ENCODE measurements around the gene CNGB1. TPM values are rescaled to one million over a fixed set of nuclear protein-coding genes. Genes with fewer than 3 reads are reported as not detected.

Gene CNGB1
- polyA plus RNA-seq, 12 donors, result 0.03 to 10.7 (median 0.12) TPM; not detected in 5

Other genes starting within 250 kb of the CNGB1 start
- gene KATNB1, start 235.4 kb downstream of the CNGB1 start, polyA plus RNA-seq (ENCODE audit: insufficient read length in 12 of 12), result 10 to 100 TPM in 11 of 12 donors, not detected in 1; 29.5 to 65.6 (median 37.0) TPM
- gene KIFC3, start 168.6 kb downstream of the CNGB1 start, polyA plus RNA-seq (ENCODE audit: insufficient read length in 12 of 12), result 10 to 100 TPM in 11 of 12 donors, not detected in 1; 10.8 to 70.4 (median 17.6) TPM
- 10 to 100 TPM in 1 of 12 donors, 1 to 10 TPM in 10, not detected in 1; 5.0 to 11.7 (median 6.3) TPM for gene ZNF319, start 29.5 kb upstream of the CNGB1 start, polyA plus RNA-seq (ENCODE audit: insufficient read length in 12 of 12)
- 10 to 100 TPM in 11 of 12 donors, not detected in 1; 11.1 to 33.9 (median 15.5) TPM for gene USB1, start 30.3 kb upstream of the CNGB1 start, polyA plus RNA-seq (ENCODE audit: insufficient read length in 12 of 12)
- gene MMP15, start 54.6 kb upstream of the CNGB1 start, polyA plus RNA-seq (ENCODE audit: insufficient read length in 12 of 12), result 10 to 100 TPM in 11 of 12 donors, not detected in 1; 16.0 to 41.5 (median 23.0) TPM
- gene CFAP20, start 158.3 kb upstream of the CNGB1 start, polyA plus RNA-seq (ENCODE audit: insufficient read length in 12 of 12), result 10 to 100 TPM in 11 of 12 donors, not detected in 1; 38.2 to 83.5 (median 53.3) TPM
- 100 to 1,000 TPM in 3 of 12 donors, 10 to 100 TPM in 9; 61.2 to 209 (median 90.9) TPM for gene CSNK2A2, start 227.0 kb upstream of the CNGB1 start, polyA plus RNA-seq (ENCODE audit: insufficient read length in 12 of 12)

Measured in muscle of arm (tissue), 12 donors.